IMR-90 (cell line): Measurements from ENCODE around the gene HMOX1.

Experiments
- BHLHE40 ChIP-seq: fragments of 150-350 bp; IDR thresholded peaks from 2 replicates; pipeline ENCODE4 v1.6.1; 2016; ENCODE audit warnings: mild to moderate bottlenecking, low read depth, low read length
- CEBPB ChIP-seq: IDR thresholded peaks from 2 replicates; pipeline ENCODE4 v1.6.1; 2012; ENCODE audit warnings: low read depth, low read length, improper control_type of control experiment
- CHD1 ChIP-seq: IDR thresholded peaks from 2 replicates; pipeline ENCODE4 v1.6.1; 2012; ENCODE audit warnings: low read depth, low read length, improper control_type of control experiment
- CTCF ChIP-seq: conservative IDR thresholded peaks from 2 replicates; pipeline ENCODE4 v1.5.1; 2012; ENCODE audit warnings: mild to moderate bottlenecking, low read depth, low read length, improper control_type of control experiment
- FOS ChIP-seq: fragments of 150-350 bp; IDR thresholded peaks from 2 replicates; pipeline ENCODE4 v1.6.1; 2016; ENCODE audit warnings: low read depth, low read length
- MAFK ChIP-seq: IDR thresholded peaks from 2 replicates; pipeline ENCODE4 v1.6.1; 2012; ENCODE audit warnings: low read depth, low read length, improper control_type of control experiment
- MAZ ChIP-seq: IDR thresholded peaks from 2 replicates; pipeline ENCODE4 v1.6.1; 2012; ENCODE audit warnings: low read depth, mild to moderate bottlenecking, low read length, improper control_type of control experiment, moderate library complexity, borderline replicate concordance
- MXI1 ChIP-seq: IDR thresholded peaks from 2 replicates; pipeline ENCODE4 v1.6.1; 2012; ENCODE audit warnings: low read depth, mild to moderate bottlenecking, low read length, moderate library complexity, borderline replicate concordance
- POLR2A ChIP-seq: IDR thresholded peaks from 2 replicates; pipeline ENCODE4 v1.6.1; 2012; ENCODE audit warnings: mild to moderate bottlenecking, low read depth, low read length
- RAD21 ChIP-seq: IDR thresholded peaks from 2 replicates; pipeline ENCODE4 v1.6.1; 2012; ENCODE audit warnings: low read length, improper control_type of control experiment
- RFX5 ChIP-seq: IDR thresholded peaks from 2 replicates; pipeline ENCODE4 v1.8.0; 2012; ENCODE audit warnings: low read depth, mild to moderate bottlenecking, low read length, moderate library complexity
- TF ChIP-seq, protein P1 (sequence below): fragments of 150-350 bp; IDR thresholded peaks from 2 replicates; pipeline ENCODE4 v1.6.1; 2017; ENCODE audit warnings: mild to moderate bottlenecking, antibody characterized with exemption, low read length, low read depth

DNA sequence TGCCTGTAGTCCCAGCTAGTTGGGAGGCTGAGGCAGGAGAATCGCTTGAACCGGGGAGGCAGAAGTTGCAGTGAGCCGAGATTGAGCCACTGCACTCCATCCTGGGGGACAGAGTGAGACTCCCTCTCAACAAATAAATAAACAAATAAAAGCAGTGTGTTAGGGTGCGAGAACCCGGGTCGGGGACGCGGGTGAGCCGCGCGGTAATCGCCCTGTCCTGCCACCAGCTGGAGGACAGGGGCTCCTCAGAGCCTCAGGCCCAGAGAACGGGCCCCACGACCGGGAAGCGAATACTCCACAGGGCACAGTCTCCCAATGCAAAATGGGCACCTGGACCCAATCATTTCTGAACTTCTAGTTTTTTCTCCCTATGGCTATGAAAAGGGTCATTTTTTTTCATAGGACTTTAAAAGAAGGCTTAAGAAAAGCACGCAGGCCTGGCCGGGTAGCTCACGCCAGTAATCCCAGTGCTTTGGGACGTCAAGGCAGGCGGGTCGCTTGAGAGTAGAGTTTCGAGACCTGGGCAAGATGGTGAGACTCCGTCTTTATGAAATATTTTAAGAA lies 18.3 kb downstream of the HMOX1 start:
- no peak for TF ChIP-seq POLR2A
- TF ChIP-seq CTCF = no peak
- TF ChIP-seq MXI1 = no peak
- no peak for TF ChIP-seq CEBPB
- TF ChIP-seq RAD21 = no peak
- no peak for TF ChIP-seq MAFK
- TF ChIP-seq FOS = no peak
- TF ChIP-seq MAZ = no peak
- TF ChIP-seq RFX5 = no peak
- TF ChIP-seq, protein P1, sequence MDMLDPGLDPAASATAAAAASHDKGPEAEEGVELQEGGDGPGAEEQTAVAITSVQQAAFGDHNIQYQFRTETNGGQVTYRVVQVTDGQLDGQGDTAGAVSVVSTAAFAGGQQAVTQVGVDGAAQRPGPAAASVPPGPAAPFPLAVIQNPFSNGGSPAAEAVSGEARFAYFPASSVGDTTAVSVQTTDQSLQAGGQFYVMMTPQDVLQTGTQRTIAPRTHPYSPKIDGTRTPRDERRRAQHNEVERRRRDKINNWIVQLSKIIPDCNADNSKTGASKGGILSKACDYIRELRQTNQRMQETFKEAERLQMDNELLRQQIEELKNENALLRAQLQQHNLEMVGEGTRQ = no peak
- no peak for TF ChIP-seq BHLHE40
- no peak for TF ChIP-seq CHD1
